AG04450 (cell line): Measurements from ENCODE around the gene CIRBP. TPM values are rescaled to one million over a fixed set of nuclear protein-coding genes. Genes with fewer than 3 reads are reported as not detected.

Source experiments
- CTCF ChIA-PET: fragments of 300-600, 350-600 bp; formaldehyde crosslinking; extraction: SDS; loops from one replicate; lab custom pipeline; 2022; ENCODE audit warnings: antibody characterized with exemption, inconsistent platforms; lab: Charles Lee
- POLR2A ChIA-PET: fragments of 350-600 bp; formaldehyde crosslinking; extraction: SDS; loops from one replicate; lab custom pipeline; 2021; ENCODE audit warnings: antibody characterized with exemption, inconsistent platforms; lab: Yijun Ruan, JAX
- DNase-seq: peaks from one replicate; pipeline ENCODE4 v3.0.0-alpha.2; 2011; ENCODE audit warnings: low read depth, low spot score
- H3K27ac ChIP-seq: one replicate; pipeline ENCODE4 v1.5.1; 2012; ENCODE audit warnings: low read depth, low read length, control low read depth
- H3K27me3 ChIP-seq: one replicate; pipeline ENCODE4 v1.6.0; 2012; ENCODE audit warnings: low read length; ENCODE audit not compliant: control insufficient read depth, insufficient read depth
- H3K4me3 ChIP-seq: 2 replicates; pipeline ENCODE4 v1.5.1; 2011; ENCODE audit warnings: mild to moderate bottlenecking, low read depth, low read length, control low read depth
- H3K9me3 ChIP-seq: 2 replicates; pipeline ENCODE4 v1.5.1; 2012; ENCODE audit warnings: low read length; ENCODE audit not compliant: control insufficient read depth, insufficient read depth
- polyA plus RNA-seq: library from polyadenylated mRNA; depleted of rRNA; stranded (reverse); fragments of >200 nt; gene quantifications from 2 replicates; pipeline ENCODE4 v1.2.3, GENCODE V29; 2011
- TF ChIP-seq, protein P1 (sequence below): IDR thresholded peaks from 2 replicates; pipeline ENCODE4 v1.5.1; 2011; ENCODE audit warnings: low read depth, low read length, control low read depth, inconsistent platforms

CIRBP gene
- polyA plus RNA-seq, 1 experiment, result 269 TPM

DNA sequence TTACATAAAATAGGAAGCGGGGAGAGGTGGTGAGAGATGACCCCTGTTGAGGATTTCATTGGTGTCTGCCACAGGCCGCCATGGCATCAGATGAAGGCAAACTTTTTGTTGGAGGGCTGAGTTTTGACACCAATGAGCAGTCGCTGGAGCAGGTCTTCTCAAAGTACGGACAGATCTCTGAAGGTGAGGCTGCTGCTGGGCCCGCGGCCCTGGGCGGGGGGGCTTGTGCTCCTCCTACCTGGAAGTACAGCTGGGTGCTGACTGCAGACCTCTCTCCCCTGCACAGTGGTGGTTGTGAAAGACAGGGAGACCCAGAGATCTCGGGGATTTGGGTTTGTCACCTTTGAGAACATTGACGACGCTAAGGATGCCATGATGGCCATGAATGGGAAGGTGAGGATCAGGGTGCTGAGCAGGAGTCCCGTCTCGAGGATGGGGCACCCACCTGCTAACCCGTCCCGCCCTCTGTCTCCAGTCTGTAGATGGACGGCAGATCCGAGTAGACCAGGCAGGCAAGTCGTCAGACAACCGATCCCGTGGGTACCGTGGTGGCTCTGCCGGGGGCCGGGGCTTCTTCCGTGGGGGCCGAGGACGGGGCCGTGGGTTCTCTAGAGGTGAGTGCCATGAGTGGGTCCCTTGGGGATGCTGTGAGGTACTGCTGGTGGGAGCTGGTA is 1.9 kb downstream of the CIRBP start:
- TF ChIP-seq, protein P1, sequence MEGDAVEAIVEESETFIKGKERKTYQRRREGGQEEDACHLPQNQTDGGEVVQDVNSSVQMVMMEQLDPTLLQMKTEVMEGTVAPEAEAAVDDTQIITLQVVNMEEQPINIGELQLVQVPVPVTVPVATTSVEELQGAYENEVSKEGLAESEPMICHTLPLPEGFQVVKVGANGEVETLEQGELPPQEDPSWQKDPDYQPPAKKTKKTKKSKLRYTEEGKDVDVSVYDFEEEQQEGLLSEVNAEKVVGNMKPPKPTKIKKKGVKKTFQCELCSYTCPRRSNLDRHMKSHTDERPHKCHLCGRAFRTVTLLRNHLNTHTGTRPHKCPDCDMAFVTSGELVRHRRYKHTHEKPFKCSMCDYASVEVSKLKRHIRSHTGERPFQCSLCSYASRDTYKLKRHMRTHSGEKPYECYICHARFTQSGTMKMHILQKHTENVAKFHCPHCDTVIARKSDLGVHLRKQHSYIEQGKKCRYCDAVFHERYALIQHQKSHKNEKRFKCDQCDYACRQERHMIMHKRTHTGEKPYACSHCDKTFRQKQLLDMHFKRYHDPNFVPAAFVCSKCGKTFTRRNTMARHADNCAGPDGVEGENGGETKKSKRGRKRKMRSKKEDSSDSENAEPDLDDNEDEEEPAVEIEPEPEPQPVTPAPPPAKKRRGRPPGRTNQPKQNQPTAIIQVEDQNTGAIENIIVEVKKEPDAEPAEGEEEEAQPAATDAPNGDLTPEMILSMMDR, result no peak
- peaks cover 12% of the 10 kb centered on the region; the same call in 1 of the 2 replicates for H3K9me3 ChIP-seq
- H3K27ac ChIP-seq, result peak overlapping the region; percentile 94
- no peak for DNase-seq
- no peaks in the 10 kb centered on the region for H3K27me3 ChIP-seq
- peak overlapping the region; percentile 94 for H3K4me3 ChIP-seq
- ChIA-PET POLR2A (interaction anchor here (1.5 kb wide), 1 partner anchor 27 kb away, joined by 5 read pairs; no protein-coding TSS in a partner anchor), CTCF (no interaction called here)

DNA sequence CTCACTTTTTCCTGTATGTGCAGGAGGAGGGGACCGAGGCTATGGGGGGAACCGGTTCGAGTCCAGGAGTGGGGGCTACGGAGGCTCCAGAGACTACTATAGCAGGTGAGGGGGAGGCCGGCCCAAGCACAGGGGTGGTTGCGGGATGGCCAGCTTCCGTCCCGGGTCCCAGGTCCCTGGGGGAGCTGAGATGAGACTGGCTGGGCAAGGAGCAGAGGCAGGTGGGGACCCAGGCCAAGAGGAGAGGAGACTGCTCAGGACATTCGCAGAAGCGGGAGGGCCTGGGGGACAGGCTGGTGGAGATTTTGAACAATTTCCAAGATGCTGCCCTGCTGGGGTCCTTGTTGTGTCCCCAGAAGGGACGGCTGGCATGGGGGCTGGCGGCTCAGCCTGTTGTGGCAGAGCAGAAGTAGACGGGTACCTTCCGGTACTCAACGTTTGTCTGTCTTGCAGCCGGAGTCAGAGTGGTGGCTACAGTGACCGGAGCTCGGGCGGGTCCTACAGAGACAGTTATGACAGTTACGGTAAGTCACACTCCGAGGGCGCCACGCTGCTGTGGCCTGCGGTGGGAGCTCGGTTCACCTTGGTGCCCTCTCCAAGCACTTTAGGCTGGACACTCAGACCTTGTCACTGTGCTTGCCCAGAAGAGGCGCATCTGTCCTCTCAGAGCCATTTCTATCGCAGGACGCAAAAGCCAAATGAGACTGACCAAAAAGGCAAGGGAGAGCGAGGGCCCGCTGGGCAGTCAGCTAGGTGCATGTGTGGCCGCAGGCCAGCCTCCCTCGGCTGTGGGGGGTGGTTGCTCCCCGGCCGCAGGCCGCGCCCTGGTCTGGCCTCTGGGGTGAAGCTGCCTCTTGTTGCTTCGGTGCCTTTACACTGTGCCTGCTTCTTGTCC is 2.6 kb downstream of the CIRBP start:
- ChIA-PET POLR2A (interaction anchor here (0.6 to 2.5 kb wide), 4 partner anchors 8 to 1204 kb away, joined by 3 to 13 read pairs (median 6); partner anchors contain the start of gene GADD45B), CTCF (interaction anchor here (2.6 kb wide), 1 partner anchor 28 kb away, joined by 12 read pairs; no protein-coding TSS in a partner anchor)
- no peak overlapping the region for H3K27ac ChIP-seq
- H3K4me3 ChIP-seq, result peak overlapping the region; percentile 5; the same call in 1 of the 2 replicates
- H3K27me3 ChIP-seq, result no peaks in the 10 kb centered on the region
- no peak for DNase-seq
- TF ChIP-seq, protein P1, result no peak
- H3K9me3 ChIP-seq, result peaks cover 12% of the 10 kb centered on the region; the same call in 1 of the 2 replicates

DNA sequence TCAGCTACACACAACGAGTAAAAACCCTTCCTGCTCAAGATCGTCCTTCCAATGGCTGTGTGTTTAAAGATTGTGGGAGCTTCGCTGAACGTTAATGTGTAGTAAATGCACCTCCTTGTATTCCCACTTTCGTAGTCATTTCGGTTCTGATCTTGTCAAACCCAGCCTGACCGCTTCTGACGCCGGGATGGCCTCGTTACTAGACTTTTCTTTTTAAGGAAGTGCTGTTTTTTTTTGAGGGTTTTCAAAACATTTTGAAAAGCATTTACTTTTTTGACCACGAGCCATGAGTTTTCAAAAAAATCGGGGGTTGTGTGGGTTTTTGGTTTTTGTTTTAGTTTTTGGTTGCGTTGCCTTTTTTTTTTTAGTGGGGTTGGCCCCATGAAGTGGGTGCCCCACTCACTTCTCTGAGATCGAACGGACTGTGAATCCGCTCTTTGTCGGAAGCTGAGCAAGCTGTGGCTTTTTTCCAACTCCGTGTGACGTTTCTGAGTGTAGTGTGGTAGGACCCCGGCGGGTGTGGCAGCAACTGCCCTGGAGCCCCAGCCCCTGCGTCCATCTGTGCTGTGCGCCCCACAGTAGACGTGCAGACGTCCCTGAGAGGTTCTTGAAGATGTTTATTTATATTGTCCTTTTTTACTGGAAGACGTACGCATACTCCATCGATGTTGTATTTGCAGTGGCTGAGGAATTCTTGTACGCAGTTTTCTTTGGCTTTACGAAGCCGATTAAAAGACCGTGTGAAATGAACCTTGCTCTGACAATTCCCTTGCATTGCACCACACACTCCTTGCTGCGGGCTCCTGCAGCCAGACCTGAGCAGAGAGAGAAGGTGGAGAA is 3.5 kb downstream of the CIRBP start:
- H3K27ac ChIP-seq, result no peak overlapping the region
- no peak overlapping the region for H3K4me3 ChIP-seq
- peaks cover 12% of the 10 kb centered on the region; the same call in 1 of the 2 replicates for H3K9me3 ChIP-seq
- CTCF ChIA-PET, result interaction anchor here (1.0 to 2.6 kb wide), 2 partner anchors 29 to 159 kb away, joined by 3 to 12 read pairs; no protein-coding TSS in a partner anchor
- no peak for DNase-seq
- TF ChIP-seq, protein P1, result no peak
- POLR2A ChIA-PET, result interaction anchor here (0.6 to 2.5 kb wide), 7 partner anchors 8 to 1203 kb away, joined by 3 to 13 read pairs (median 5); partner anchors contain the start of gene GADD45B
- H3K27me3 ChIP-seq, result no peaks in the 10 kb centered on the region

DNA sequence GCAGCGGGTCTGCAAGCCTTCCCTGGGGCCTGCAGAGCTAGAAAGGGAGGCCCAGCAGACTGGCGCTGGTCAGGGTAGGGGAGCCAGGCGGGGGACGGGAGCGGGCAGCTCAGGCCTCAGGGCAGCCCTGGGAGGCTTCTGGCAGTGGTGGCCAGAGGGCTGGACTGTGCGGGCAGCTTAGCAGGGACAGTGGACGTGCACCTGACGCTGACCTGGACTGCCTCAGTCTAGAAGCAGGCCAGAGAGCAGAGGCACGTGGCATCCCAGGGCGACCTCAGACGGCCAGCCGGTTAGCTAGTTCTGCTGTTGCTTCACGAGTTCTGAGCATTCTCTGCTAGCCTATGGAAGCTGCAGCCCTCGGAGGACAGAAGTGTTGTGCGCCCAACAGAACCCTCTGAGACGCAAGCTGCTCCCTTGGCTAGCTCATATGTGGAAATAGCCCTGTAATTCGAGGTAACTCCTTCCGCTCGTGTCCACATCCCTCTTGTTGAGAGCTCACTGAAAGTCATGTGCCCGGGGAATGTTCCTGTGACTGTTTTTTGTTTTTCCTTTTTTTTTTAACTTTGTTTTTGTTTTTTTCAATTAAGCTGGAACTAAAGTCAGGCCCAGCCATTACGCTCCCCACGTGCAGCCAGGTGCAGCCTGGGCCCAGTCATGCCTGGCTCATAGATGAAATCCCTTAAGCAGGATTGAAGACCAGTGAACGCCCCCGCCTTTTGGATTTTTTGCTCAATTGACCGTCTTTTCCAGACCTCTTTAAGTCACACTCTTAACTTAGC is 4.3 kb downstream of the CIRBP start:
- no peaks in the 10 kb centered on the region for H3K27me3 ChIP-seq
- POLR2A ChIA-PET, result interaction anchor here (0.7 to 2.5 kb wide), 4 partner anchors 17 to 29 kb away, joined by 3 to 13 read pairs (median 4); no protein-coding TSS in a partner anchor
- TF ChIP-seq, protein P1, result no peak
- CTCF ChIA-PET, result interaction anchor here (1.0 to 2.6 kb wide), 2 partner anchors 29 to 160 kb away, joined by 3 to 12 read pairs; no protein-coding TSS in a partner anchor
- H3K9me3 ChIP-seq, result peaks cover 12% of the 10 kb centered on the region; the same call in 1 of the 2 replicates
- no peak overlapping the region for H3K4me3 ChIP-seq
- H3K27ac ChIP-seq, result peak overlapping the region; percentile 21
- DNase-seq, result no peak
